Kidney (tissue), 14 donors: ENCODE measurements around the gene SLFN12L. TPM values are rescaled to one million over a fixed set of nuclear protein-coding genes. Genes with fewer than 3 reads are reported as not detected.

Experiments used
- DNase-seq, 5 donors: peaks; one replicate each; pipeline ENCODE4 v3.0.0-alpha.2; 2013 to 2020
- FAIRE-seq: peaks from 2 replicates; lab custom pipeline; 2012; peaks lifted over from hg19 to GRCh38; lab: Jason Lieb, UNC
- H3K27ac ChIP-seq, 2 donors: one replicate each; pipeline ENCODE4 v1.7.0; 2013; ENCODE audit warnings: low read depth in 2 of 2, low read length in 2 of 2, inconsistent platforms in 1 of 2
- H3K27me3 ChIP-seq: one replicate; pipeline ENCODE4 v1.7.1; 2013; ENCODE audit warnings: low read length, inconsistent platforms; ENCODE audit not compliant: control insufficient read depth, insufficient read depth
- H3K36me3 ChIP-seq, 3 donors: one replicate each; pipeline versions ENCODE4 v1.7.0 to v1.7.1; 2013; ENCODE audit warnings: low read length in 3 of 3, control low read depth in 1 of 3, inconsistent platforms in 1 of 3; ENCODE audit not compliant: insufficient read depth in 3 of 3, control insufficient read depth in 2 of 3
- H3K4me1 ChIP-seq, 3 donors: one replicate each; pipeline versions ENCODE4 v1.7.0 to v1.7.1; 2013; ENCODE audit warnings: low read length in 3 of 3, inconsistent platforms in 1 of 3, low read depth in 1 of 3; ENCODE audit not compliant: control insufficient read depth in 2 of 3, insufficient read depth in 2 of 3
- H3K4me3 ChIP-seq, 3 donors: one replicate each; pipeline versions ENCODE4 v1.7.0 to v1.8.1; 2013; ENCODE audit warnings: low read length in 3 of 3, control low read depth in 1 of 3, inconsistent platforms in 1 of 3
- H3K9ac ChIP-seq, 3 donors: one replicate each; pipeline versions ENCODE4 v1.7.0 to v1.7.1; 2013; ENCODE audit warnings: low read length in 3 of 3, control low read depth in 1 of 3, inconsistent platforms in 1 of 3
- H3K9me3 ChIP-seq, 3 donors: one replicate each; pipeline versions ENCODE4 v1.7.0 to v1.7.1; 2013; ENCODE audit warnings: low read length in 3 of 3, control low read depth in 1 of 3, inconsistent platforms in 1 of 3; ENCODE audit not compliant: control insufficient read depth in 2 of 3, insufficient read depth in 1 of 3
- CTCF ChIP-seq: IDR thresholded peaks from 3 replicates; pipeline ENCODE4 v1.5.1; 2012; ENCODE audit warnings: mild to moderate bottlenecking, moderate library complexity, borderline replicate concordance; ENCODE audit not compliant: insufficient read depth; ENCODE audit errors: extremely low read depth
- intact Hi-C: fragments of 100-400 bp; cut with DNase I; formaldehyde crosslinking; loops from one replicate; pipeline ENCODE4 v1.11.1; 2022
- polyA plus RNA-seq: library from polyadenylated mRNA; stranded (reverse); fragments of 350-450 nt; fragmentation: Illumina TruSeq; extraction: RNeasy Lipid Tissue Mini Kit (QIAGEN cat#74804); gene quantifications from one replicate; pipeline ENCODE4 v1.2.3, GENCODE V29; 2014; ENCODE audit warnings: low read depth, low replicate concordance; ENCODE audit not compliant: insufficient read depth
- total RNA-seq: library from RNA; stranded (reverse); fragmentation: NEBNext Ultra II Directional; extraction: Animal tissue kit (Norgen Biotek cat#: 25700); gene quantifications from one replicate; pipeline ENCODE4 v1.2.1, GENCODE V29; 2021
- donor health status: control.
- donor health status: control.
- donor health status: control.
- donor health status: control.
- donor health status: control.
- donor health status: DM: yes; HTN: yes; CAD: no.
- donor health status: Normal renal cell carcinoma (clear cell type).

SLFN12L gene
- total and polyA plus RNA-seq, 2 donors from 2014 or later, result 0.62 to 6.2 TPM

- Histone ChIP-seq H3K9me3 (no peaks in the 10 kb centered on the region), H3K27me3 (no peaks in the 10 kb centered on the region), H3K36me3 (no peaks in the 10 kb centered on the region), H3K4me1 (peaks cover under 1% of the 10 kb centered on the region in 3 donors), H3K4me3 (no peak overlapping the region), H3K9ac (no peak overlapping the region), H3K27ac (no peak overlapping the region)
- DNase-seq (no peak), FAIRE-seq (no peak)
- TF ChIP-seq CTCF, result no peak
- intact Hi-C loops, result no loop called here
Observed at GRCh38 chr17:35428229-35428628, 109.2 kb downstream of the SLFN12L start.

GRCh38 chr17:35423761-35424160 is 113.7 kb downstream of the SLFN12L start:
- DNase-seq (no peak), FAIRE-seq (no peak)
- H3K4me1 ChIP-seq, result no peaks in the 10 kb centered on the region
- intact Hi-C loops, result no loop called here
- no peak overlapping the region for H3K9ac ChIP-seq
- peaks cover 0 to 2% (median 0%) of the 10 kb centered on the region in 3 donors for H3K36me3 ChIP-seq
- H3K9me3 ChIP-seq, result no peaks in the 10 kb centered on the region
- no peak overlapping the region for H3K27ac ChIP-seq
- H3K4me3 ChIP-seq, result no peak overlapping the region
- H3K27me3 ChIP-seq, result no peaks in the 10 kb centered on the region
- no peak for TF ChIP-seq CTCF

Other genes starting within 250 kb of the SLFN12L start
- gene SLFN11, start 164.1 kb downstream of the SLFN12L start, total RNA-seq, result 31.9 TPM
- gene SLFN11, start 164.1 kb downstream of the SLFN12L start, polyA plus RNA-seq, result 4.0 TPM
- gene SLFN12, start 105.2 kb downstream of the SLFN12L start, total RNA-seq, result 13.3 TPM
- gene SLFN12, start 105.2 kb downstream of the SLFN12L start, polyA plus RNA-seq, result 2.3 TPM
- gene SLFN13, start 88.9 kb downstream of the SLFN12L start, total RNA-seq, result 24.5 TPM
- 3.1 TPM for gene SLFN13, start 88.9 kb downstream of the SLFN12L start, polyA plus RNA-seq
- gene SLFN14, start 23.1 kb upstream of the SLFN12L start, total RNA-seq, result 0.09 TPM
- gene SLFN14, start 23.1 kb upstream of the SLFN12L start, polyA plus RNA-seq, result not detected
- 6.5 TPM for gene PEX12, start 40.9 kb upstream of the SLFN12L start, total RNA-seq
- 6.6 TPM for gene PEX12, start 40.9 kb upstream of the SLFN12L start, polyA plus RNA-seq
- 242 TPM for gene AP2B1, start 49.6 kb upstream of the SLFN12L start, total RNA-seq
- 74.0 TPM for gene AP2B1, start 49.6 kb upstream of the SLFN12L start, polyA plus RNA-seq
- gene RASL10B, start 194.0 kb upstream of the SLFN12L start, total RNA-seq, result 2.4 TPM
- gene RASL10B, start 194.0 kb upstream of the SLFN12L start, polyA plus RNA-seq, result 1.5 TPM
- not detected for gene GAS2L2, start 215.6 kb upstream of the SLFN12L start, total RNA-seq
- gene GAS2L2, start 215.6 kb upstream of the SLFN12L start, polyA plus RNA-seq, result not detected
- gene C17orf50, start 223.2 kb upstream of the SLFN12L start, total RNA-seq, result not detected
- gene C17orf50, start 223.2 kb upstream of the SLFN12L start, polyA plus RNA-seq, result 0.41 TPM